Stimulated activated CD4-positive, alpha-beta T cell treated with anti-CD3 and anti-CD28 coated beads, TNF-alpha, amount 100 ng/mL, for 4 hours (primary cell): ENCODE data around the gene SOHLH2.

Experiments
- DNase-seq, 3 experiments: peaks; one replicate each; pipeline ENCODE4 v3.0.0-alpha.2; 2020; ENCODE audit warnings: low read depth in 3 of 3

SOHLH2 gene

GRCh38 chr13:36188441-36188840 is 25.9 kb downstream of the SOHLH2 start:
- no peak for DNase-seq

DNA sequence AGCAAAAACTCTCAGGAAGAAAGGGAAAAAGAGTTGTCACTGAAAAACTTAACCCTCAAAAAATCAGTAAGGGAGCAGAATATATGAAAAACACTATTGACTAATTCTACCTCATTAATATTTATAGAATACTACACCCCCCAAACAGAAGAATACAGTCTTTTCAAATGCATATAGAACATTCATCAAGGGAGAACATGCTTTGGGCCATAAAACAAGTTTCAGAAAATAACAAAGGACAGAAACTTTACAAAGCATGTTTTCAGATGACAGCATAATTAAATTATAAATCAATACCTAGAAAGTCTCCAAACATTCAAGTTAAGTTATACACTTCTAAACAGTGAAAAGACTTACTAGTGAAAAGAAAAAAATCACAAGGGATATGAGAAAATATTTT is 30.5 kb downstream of the SOHLH2 start:
- DNase-seq: no peak

DNA sequence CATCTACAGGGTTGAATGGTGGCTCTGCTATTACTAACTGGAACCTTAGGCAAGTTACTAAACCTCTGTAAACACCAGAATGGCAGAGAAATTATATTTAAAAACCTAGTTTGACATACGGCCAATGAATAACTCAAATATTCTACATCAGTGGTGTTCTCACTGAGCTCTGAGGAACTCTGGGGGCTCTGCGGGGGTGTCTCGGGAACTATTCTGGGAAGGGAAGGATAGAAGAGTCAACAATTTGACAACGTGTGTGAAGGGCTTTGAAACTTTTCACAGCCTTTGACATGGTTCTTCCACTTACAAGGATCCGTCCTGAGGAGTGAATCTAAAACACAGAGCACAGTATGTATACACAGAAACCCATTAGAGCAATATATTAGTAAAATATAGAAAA is 38.7 kb downstream of the SOHLH2 start:
- no peak for DNase-seq

- no peak for DNase-seq
Observed at GRCh38 chr13:36174923-36175322, 39.4 kb downstream of the SOHLH2 start.

- no peak for DNase-seq
Observed at GRCh38 chr13:36173571-36174322, 40.6 kb downstream of the SOHLH2 start.

DNA sequence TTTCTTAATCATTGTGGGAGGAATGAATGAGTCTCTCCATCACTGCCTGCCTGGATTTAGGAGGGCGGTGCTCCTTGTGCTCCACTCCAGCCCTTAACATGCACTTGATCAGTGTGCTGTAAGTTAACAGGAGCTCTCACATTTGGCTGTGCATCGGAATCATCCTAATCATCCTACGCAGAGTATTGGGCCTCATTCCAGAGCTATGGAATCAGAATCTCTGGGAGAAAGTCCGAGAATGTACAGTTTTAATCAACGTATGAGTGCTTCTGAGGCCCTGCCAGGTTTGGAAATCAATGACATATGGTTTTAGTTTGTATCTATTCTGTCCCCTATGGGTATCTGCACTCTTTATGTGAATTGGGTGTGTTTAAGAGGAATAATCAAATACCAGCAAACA is 48.3 kb downstream of the SOHLH2 start:
- no peak for DNase-seq

GRCh38 chr13:36163809-36164308 is 50.5 kb downstream of the SOHLH2 start:
- DNase-seq: no peak

GRCh38 chr13:36163286-36163685 is 51.1 kb downstream of the SOHLH2 start:
- DNase-seq: no peak

DNA sequence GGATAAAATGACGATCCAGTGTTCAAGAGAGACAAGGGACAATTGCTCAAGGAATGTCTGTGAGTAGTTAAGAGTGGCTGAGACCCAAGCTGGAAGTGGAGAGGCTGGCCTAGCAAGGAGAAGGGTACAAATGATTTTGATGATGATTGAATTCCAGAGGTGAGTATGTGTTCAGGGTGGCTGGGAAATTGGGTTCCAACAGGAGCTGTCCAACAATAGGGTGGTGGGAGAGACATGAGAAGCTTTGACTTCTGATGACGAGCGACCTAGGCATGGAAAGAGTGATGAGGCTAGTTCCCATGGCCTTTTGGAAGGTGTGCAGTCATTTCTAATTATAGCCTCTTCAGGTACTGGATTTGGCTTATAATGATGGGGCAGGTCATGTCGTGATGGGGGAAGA is 54.1 kb downstream of the SOHLH2 start:
- DNase-seq: no peak

- no peak for DNase-seq
Observed at GRCh38 chr13:36158611-36159010, 55.7 kb downstream of the SOHLH2 start.

DNA sequence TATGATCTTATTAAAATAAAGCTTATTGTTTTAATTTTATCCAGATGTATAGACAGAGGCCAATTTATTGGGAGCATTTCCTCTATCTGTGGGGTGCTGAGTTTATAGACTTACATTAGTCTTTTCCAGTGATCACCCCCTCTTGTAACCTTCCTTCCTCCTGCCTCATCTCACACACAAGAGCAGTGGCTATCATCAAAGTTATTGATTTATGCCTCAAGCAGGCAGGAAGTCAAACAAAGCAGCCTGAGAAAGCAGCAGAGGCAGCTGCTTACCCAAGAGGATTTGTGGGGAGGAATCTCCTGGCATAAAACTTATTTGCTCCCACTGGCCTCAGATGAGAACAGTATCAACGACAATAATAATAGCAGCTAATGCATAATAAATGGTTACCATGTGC is 56.9 kb downstream of the SOHLH2 start:
- DNase-seq: no peak

DNA sequence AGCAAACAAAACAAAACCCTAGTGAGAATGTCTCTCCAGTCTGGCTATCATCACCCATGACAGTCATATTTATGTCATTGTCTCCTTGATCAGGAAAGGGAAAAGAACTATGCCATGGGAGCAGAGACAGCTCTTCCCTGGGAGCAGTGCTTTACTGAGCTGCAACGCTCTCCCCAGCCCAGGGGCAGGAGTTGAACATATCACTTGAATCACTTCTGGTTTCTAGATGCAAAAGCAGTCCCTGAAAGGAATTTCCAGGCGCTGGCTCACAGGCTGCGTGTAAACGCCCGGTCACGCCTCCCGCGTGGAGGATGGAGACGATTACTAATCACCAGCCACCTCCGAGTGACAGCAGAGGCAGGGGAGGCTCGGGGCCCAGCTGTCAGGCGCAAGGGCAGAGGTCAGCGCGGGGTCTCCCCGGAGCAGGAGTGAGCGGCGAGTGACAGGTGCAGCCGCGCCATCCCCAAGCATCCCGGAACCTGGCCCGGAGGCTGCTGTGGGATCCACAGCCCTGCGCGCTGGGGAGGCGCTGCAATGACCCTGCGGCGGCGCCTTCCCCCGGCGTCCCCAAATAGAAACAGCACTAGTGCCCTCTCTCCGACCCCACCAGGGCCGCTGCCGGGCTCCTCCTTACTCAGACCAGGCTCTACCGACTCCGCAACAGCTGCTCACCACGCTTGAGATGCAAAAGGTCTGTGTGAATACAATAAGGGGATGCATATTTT is 59.6 kb downstream of the SOHLH2 start:
- DNase-seq: no peak

DNA sequence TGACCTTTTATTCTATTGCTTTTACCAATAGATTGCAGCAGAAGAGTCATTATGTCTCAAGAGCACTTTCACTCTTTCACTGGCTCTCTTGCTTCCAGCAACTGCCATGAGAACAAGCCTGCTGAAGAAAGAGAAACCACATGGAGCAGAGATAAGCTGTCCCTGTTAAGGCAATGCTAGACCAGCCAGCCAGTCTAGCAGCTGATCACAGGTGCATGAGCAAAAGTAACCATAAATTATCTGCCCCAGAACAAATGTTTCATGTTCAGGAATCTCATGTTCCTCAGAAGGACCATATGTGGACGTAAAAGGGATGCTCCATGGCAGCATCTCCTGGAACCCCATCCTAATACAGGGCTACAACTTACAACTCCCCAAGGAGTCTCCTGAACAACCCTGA is 62.8 kb downstream of the SOHLH2 start:
- DNase-seq: no peak

- no peak for DNase-seq
Observed at GRCh38 chr13:36148446-36148845, 65.9 kb downstream of the SOHLH2 start.

DNA sequence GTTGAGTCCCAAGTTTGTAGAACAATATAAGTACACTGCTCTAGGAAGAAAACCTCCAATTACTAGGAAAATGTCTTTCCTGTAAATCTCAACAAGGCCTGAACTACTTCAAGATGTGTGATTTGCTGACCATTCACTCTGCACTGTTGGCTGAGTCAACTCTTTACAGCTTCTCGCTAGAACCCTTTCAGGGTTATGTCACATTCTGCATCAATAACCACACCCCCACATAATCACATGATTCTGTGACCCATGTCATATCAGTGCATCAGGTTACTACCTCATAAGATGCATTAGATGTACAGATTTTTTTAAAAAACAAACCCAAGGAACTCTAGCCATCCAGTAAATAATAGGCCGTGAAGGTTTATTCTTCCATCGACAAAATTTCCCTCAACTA is 67.0 kb downstream of the SOHLH2 start:
- no peak for DNase-seq

DNA sequence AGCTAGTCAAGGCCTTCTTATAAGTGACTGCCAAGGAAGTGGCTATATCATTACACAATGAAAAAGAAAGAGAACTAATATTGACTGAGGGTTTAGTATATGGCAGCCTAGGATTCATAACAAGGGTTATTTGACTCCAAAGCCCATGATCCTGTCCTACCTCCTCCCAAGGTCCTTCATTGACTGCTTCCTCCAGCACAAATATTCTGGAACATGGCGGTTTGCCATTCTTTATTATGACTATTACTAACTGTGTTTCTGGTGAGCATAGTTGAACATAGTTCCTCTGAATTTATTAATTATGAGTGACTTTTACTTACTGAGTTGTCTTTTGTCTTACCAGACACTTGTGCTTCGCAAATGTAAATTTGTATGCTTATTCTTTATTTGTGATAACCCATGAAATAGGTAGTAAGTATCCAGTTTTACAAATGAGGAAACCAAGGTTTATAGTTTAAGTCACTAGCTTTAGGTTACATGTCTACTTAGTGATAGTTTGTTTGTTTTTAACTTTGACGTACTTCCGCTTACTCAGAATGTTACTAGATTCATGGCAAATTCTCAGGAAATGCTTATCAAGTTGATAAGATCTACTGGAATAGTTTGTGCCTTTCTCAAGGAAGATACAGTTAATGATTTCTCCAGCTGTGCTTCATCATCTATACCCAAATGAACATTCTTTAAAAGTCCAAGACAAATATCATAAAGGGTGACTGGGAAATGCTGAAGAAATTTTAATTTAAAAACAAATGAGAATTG is 67.7 kb downstream of the SOHLH2 start:
- DNase-seq: no peak

- DNase-seq: no peak
Observed at GRCh38 chr13:36143738-36144137, 70.6 kb downstream of the SOHLH2 start.

GRCh38 chr13:36142735-36143134 is 71.6 kb downstream of the SOHLH2 start:
- DNase-seq: no peak

DNA sequence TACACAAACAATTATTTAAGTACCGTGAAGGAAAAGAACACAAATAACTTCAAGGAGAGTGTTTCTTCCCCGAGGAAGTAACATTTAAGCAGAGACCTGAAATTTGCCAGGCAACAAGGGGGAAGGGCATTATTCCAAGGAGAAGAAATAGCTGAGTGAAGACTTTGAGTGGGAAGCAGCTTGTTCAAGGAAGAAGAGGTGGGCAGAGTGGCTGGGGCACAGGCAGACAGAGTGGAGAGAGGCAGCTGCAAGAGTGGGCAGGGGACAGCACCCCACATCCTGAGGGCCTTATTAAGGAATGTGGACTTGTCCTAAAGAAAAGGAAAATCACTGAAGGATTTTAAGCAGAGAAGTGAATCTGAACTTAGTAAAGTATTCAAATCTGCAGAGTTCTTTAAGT is 78.5 kb downstream of the SOHLH2 start:
- DNase-seq: no peak

GRCh38 chr13:36134632-36135031 is 79.7 kb downstream of the SOHLH2 start:
- DNase-seq: no peak

GRCh38 chr13:36133950-36134626 is 80.3 kb downstream of the SOHLH2 start:
- no peak for DNase-seq

DNA sequence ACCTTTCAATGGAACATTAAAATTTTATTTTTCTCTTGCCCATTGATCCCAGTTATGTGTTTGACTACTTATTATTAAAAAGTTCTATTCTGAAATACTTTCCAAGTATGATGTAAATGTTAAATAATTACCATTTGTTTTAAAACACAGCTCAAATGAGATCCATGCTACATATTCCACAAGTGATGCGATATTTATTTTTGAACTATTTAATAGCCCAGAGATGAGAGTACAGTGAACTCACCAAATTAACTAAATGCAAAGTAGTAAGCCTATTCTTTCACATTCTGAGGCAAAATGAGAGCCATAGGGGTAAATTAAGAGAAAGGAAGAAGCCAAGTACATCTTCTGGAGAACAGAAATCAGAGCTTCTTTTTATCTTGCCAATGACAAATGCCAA is 82.0 kb downstream of the SOHLH2 start:
- no peak for DNase-seq
